Trophoblast cell (in vitro differentiated cells and primary cell): ENCODE data around the gene PPP1R12C.

Experiments
- DNase-seq, 2 donors: peaks; one replicate each; pipeline ENCODE4 v3.0.0-alpha.2; 2016
- H2AFZ ChIP-seq: 2 replicates; pipeline ENCODE4 v1.6.1; 2013; ENCODE audit warnings: low read length, moderate library complexity, mild to moderate bottlenecking; ENCODE audit not compliant: insufficient read depth, poor library complexity
- H2AK5ac ChIP-seq: 2 replicates; pipeline ENCODE4 v1.6.1; 2013; ENCODE audit warnings: mild to moderate bottlenecking, low read length
- H2BK120ac ChIP-seq: 2 replicates; pipeline ENCODE4 v1.6.1; 2013; ENCODE audit warnings: low read length, mild to moderate bottlenecking, moderate library complexity; ENCODE audit not compliant: insufficient read depth, poor library complexity
- H2BK12ac ChIP-seq: 2 replicates; pipeline ENCODE4 v1.6.1; 2013; ENCODE audit warnings: mild to moderate bottlenecking, low read length, moderate library complexity
- H2BK5ac ChIP-seq: 2 replicates; pipeline ENCODE4 v1.6.1; 2013; ENCODE audit warnings: low read length, low read depth, moderate library complexity, mild to moderate bottlenecking; ENCODE audit not compliant: poor library complexity
- H3K14ac ChIP-seq: 2 replicates; pipeline ENCODE4 v1.6.1; 2013; ENCODE audit warnings: mild to moderate bottlenecking, low read length
- H3K18ac ChIP-seq: 2 replicates; pipeline ENCODE4 v1.6.1; 2013; ENCODE audit warnings: mild to moderate bottlenecking, low read length
- H3K23ac ChIP-seq: 2 replicates; pipeline ENCODE4 v1.6.1; 2013; ENCODE audit warnings: low read length
- H3K27ac ChIP-seq: 2 replicates; pipeline ENCODE4 v1.5.1; 2013; ENCODE audit warnings: low read depth, mild to moderate bottlenecking, inconsistent platforms, low read length, moderate library complexity
- H3K27me3 ChIP-seq: 2 replicates; pipeline ENCODE4 v1.6.1; 2013; ENCODE audit warnings: inconsistent platforms, mild to moderate bottlenecking, low read length, moderate library complexity; ENCODE audit not compliant: insufficient read depth
- H3K36me3 ChIP-seq, 2 experiments: 1 replicate in 1 of 2; 2 replicates in 1 of 2; pipeline ENCODE4 v1.6.1; 2013; ENCODE audit warnings: low read length in 2 of 2, mild to moderate bottlenecking in 2 of 2, moderate library complexity in 1 of 2; ENCODE audit not compliant: insufficient read depth in 2 of 2, control insufficient read depth in 1 of 2
- H3K4ac ChIP-seq: 2 replicates; pipeline ENCODE4 v1.6.1; 2013; ENCODE audit warnings: low read depth, mild to moderate bottlenecking, low read length, moderate library complexity
- H3K4me1 ChIP-seq, 2 experiments: 1 replicate in 1 of 2; 2 replicates in 1 of 2; pipeline ENCODE4 v1.6.1; 2013; ENCODE audit warnings: low read length in 2 of 2, mild to moderate bottlenecking in 2 of 2, moderate library complexity in 1 of 2; ENCODE audit not compliant: insufficient read depth in 2 of 2, control insufficient read depth in 1 of 2
- H3K4me2 ChIP-seq: 2 replicates; pipeline ENCODE4 v1.6.1; 2013; ENCODE audit warnings: inconsistent platforms, mild to moderate bottlenecking, low read length, moderate library complexity
- H3K4me3 ChIP-seq: 2 replicates; pipeline ENCODE4 v1.5.1; 2013; ENCODE audit warnings: mild to moderate bottlenecking, low read depth, low read length, inconsistent platforms
- H3K79me1 ChIP-seq: one replicate; pipeline ENCODE4 v1.6.1; 2013; ENCODE audit warnings: low read length
- H3K79me2 ChIP-seq: 2 replicates; pipeline ENCODE4 v1.6.1; 2013; ENCODE audit warnings: low read length, mild to moderate bottlenecking; ENCODE audit not compliant: control insufficient read depth, insufficient read depth, poor library complexity
- H3K9ac ChIP-seq: 2 replicates; pipeline ENCODE4 v1.6.1; 2013; ENCODE audit warnings: mild to moderate bottlenecking, low read length
- H3K9me3 ChIP-seq: 2 replicates; pipeline ENCODE4 v1.6.1; 2013; ENCODE audit warnings: low read depth, mild to moderate bottlenecking, control low read depth, inconsistent platforms, low read length; ENCODE audit not compliant: insufficient read depth
- H4K12ac ChIP-seq: 2 replicates; pipeline ENCODE4 v1.6.1; 2013; ENCODE audit warnings: low read depth, mild to moderate bottlenecking, low read length, moderate library complexity
- H4K8ac ChIP-seq: 2 replicates; pipeline ENCODE4 v1.6.1; 2013; ENCODE audit warnings: low read depth, mild to moderate bottlenecking, low read length, moderate library complexity
- H4K91ac ChIP-seq: one replicate; pipeline ENCODE4 v1.6.1; 2013; ENCODE audit warnings: low read depth, mild to moderate bottlenecking, low read length, moderate library complexity
- WGBS: extraction: QIAGEN DNeasy Blood & Tissue Kit; methylation state at CpG from one replicate; pipeline ENCODE4 v1.1.7; 2013; ENCODE audit warnings: missing lambda C conversion rate; ENCODE audit not compliant: insufficient read length, insufficient coverage; ENCODE audit errors: extremely low coverage; 5-methylcytosine and 5-hydroxymethylcytosine counted together

The PPP1R12C gene

GRCh38 chr19:55113570-55114039 is 3.8 kb downstream of the PPP1R12C start:
- no peaks in the 10 kb centered on the region for H3K27me3 ChIP-seq
- WGBS, result no CpG with 5 or more reads among the region's 12 CpGs
- DNase-seq, result peak; percentile 61 to 75
- H4K91ac ChIP-seq, result no peak overlapping the region
- no peak overlapping the region for H4K12ac ChIP-seq
- no peak overlapping the region for H2BK12ac ChIP-seq
- no peak overlapping the region for H3K18ac ChIP-seq
- H2BK5ac ChIP-seq, result no peak overlapping the region
- peak overlapping the region; percentile 25 for H3K4ac ChIP-seq
- H3K4me3 ChIP-seq, result no peak overlapping the region
- no peak overlapping the region for H3K14ac ChIP-seq
- peaks cover 22 to 29% of the 10 kb centered on the region in 2 experiments for H3K4me1 ChIP-seq
- no peak overlapping the region for H3K23ac ChIP-seq
- H3K79me2 ChIP-seq, result peaks cover 21% of the 10 kb centered on the region
- H2AK5ac ChIP-seq, result no peak overlapping the region
- H3K9ac ChIP-seq, result no peak overlapping the region
- H4K8ac ChIP-seq, result no peak overlapping the region
- no peak overlapping the region for H2AFZ ChIP-seq
- H3K27ac ChIP-seq, result no peak overlapping the region
- no peak overlapping the region for H2BK120ac ChIP-seq
- no peak overlapping the region for H3K4me2 ChIP-seq
- H3K36me3 ChIP-seq, result peaks cover 30 to 32% of the 10 kb centered on the region in 2 experiments
- H3K79me1 ChIP-seq, result peaks cover 11% of the 10 kb centered on the region
- peaks cover 2% of the 10 kb centered on the region for H3K9me3 ChIP-seq

GRCh38 chr19:55112777-55113569 is 4.5 kb downstream of the PPP1R12C start:
- peaks cover 2% of the 10 kb centered on the region for H3K9me3 ChIP-seq
- no CpG with 5 or more reads among the region's 23 CpGs for WGBS

DNA sequence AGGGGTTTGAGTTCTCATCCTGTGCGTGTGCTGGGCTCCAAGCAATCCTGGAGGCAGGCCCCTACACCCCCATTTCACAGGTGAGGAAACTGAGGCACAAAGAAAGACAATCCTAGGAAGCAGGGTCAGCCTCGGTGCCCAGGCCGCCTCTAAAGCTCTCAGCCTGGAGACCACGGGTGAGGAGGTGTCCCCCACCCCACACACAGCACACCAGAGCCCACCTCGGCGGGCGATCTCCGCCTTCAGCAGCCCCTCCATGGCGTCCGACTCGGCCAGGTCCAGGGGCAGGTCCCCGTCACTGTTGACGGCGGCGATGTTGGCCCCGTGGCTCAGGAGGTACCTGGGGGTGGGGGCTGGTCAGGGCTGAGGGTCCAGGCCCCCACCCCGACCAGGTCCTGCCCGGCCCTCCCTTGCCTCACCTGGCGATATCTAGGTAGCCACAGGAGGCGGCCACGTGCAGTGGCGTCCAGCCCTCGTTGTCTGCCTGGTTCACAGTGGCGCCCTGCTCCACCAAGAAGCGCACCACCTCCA is 5.1 kb downstream of the PPP1R12C start:
- Histone ChIP-seq H2AFZ (no peak overlapping the region), H3K18ac (no peak overlapping the region), H3K23ac (no peak overlapping the region), H4K91ac (no peak overlapping the region), H2BK120ac (no peak overlapping the region), H3K79me1 (peaks cover 5% of the 10 kb centered on the region), H2AK5ac (no peak overlapping the region), H3K9ac (no peak overlapping the region), H4K8ac (no peak overlapping the region), H2BK5ac (no peak overlapping the region), H3K4me1 (peaks cover 19 to 26% of the 10 kb centered on the region in 2 experiments), H3K4me3 (no peak overlapping the region), H3K9me3 (peaks cover 2% of the 10 kb centered on the region), H4K12ac (no peak overlapping the region), H3K4ac (peak overlapping the region; percentile 8), H3K36me3 (peaks cover 30 to 32% of the 10 kb centered on the region in 2 experiments), H3K4me2 (no peak overlapping the region), H3K79me2 (peaks cover 19% of the 10 kb centered on the region), H3K27me3 (no peaks in the 10 kb centered on the region), H3K14ac (no peak overlapping the region), H3K27ac (no peak overlapping the region), H2BK12ac (no peak overlapping the region)
- DNase-seq, result no peak
- WGBS, result no CpG with 5 or more reads among the region's 25 CpGs

More at GRCh38 chr19:55112777-55113569, 4.5 kb downstream of the PPP1R12C start:
- no peak overlapping the region for H4K12ac ChIP-seq
- H2BK12ac ChIP-seq, result no peak overlapping the region
- no peak overlapping the region for H3K23ac ChIP-seq
- H3K4ac ChIP-seq, result peak overlapping the region; percentile 25
- no peak overlapping the region for H2AFZ ChIP-seq
- peaks cover 19 to 26% of the 10 kb centered on the region in 2 experiments for H3K4me1 ChIP-seq
- no peak overlapping the region for H2BK5ac ChIP-seq
- H3K14ac ChIP-seq, result no peak overlapping the region
- no peak overlapping the region for H2BK120ac ChIP-seq
- H3K27ac ChIP-seq, result no peak overlapping the region
- H3K9ac ChIP-seq, result no peak overlapping the region
- H3K4me2 ChIP-seq, result no peak overlapping the region
- DNase-seq, result no peak
- H3K79me2 ChIP-seq, result peaks cover 20% of the 10 kb centered on the region
- H4K8ac ChIP-seq, result no peak overlapping the region
- H3K27me3 ChIP-seq, result no peaks in the 10 kb centered on the region
- H3K4me3 ChIP-seq, result no peak overlapping the region
- H2AK5ac ChIP-seq, result no peak overlapping the region
- peaks cover 30 to 32% of the 10 kb centered on the region in 2 experiments for H3K36me3 ChIP-seq
- no peak overlapping the region for H3K18ac ChIP-seq
- H4K91ac ChIP-seq, result no peak overlapping the region
- H3K79me1 ChIP-seq, result peaks cover 8% of the 10 kb centered on the region

- Histone ChIP-seq H4K8ac (no peak overlapping the region), H3K4me3 (no peak overlapping the region), H4K91ac (no peak overlapping the region), H3K4ac (no peak overlapping the region), H3K4me2 (no peak overlapping the region), H3K27ac (no peak overlapping the region), H3K18ac (no peak overlapping the region), H3K36me3 (peaks cover 35 to 37% of the 10 kb centered on the region in 2 experiments), H4K12ac (no peak overlapping the region), H2AK5ac (no peak overlapping the region), H3K79me2 (peaks cover 10% of the 10 kb centered on the region), H3K14ac (no peak overlapping the region), H2BK120ac (no peak overlapping the region), H2BK12ac (no peak overlapping the region), H3K79me1 (no peaks in the 10 kb centered on the region), H2AFZ (no peak overlapping the region), H3K4me1 (peaks cover 19 to 22% of the 10 kb centered on the region in 2 experiments), H3K9ac (no peak overlapping the region), H3K27me3 (no peaks in the 10 kb centered on the region), H3K23ac (no peak overlapping the region), H2BK5ac (no peak overlapping the region), H3K9me3 (peaks cover 2% of the 10 kb centered on the region)
- DNase-seq, result no peak
- WGBS, result no CpG with 5 or more reads among the region's 21 CpGs
Measured at GRCh38 chr19:55111238-55111831, 6.1 kb downstream of the PPP1R12C start.
